HG03469 (cell line): Measurements from ENCODE around the gene DNAI4.
"Not testable (repeated sequence)": the region's sequence is repeated elsewhere in the genome, so short reads cannot be mapped to it uniquely, and the experiment has no call there.

ENCODE experiments used
- ATAC-seq: cut with Tn5 transposase; IDR thresholded peaks from one replicate; pipeline ENCODE4 v1.9.1; 2021; ENCODE audit warnings: mild to moderate bottlenecking, moderate library complexity, moderate number of reproducible peaks; ENCODE audit not compliant: unreplicated experiment

DNAI4 gene

DNA sequence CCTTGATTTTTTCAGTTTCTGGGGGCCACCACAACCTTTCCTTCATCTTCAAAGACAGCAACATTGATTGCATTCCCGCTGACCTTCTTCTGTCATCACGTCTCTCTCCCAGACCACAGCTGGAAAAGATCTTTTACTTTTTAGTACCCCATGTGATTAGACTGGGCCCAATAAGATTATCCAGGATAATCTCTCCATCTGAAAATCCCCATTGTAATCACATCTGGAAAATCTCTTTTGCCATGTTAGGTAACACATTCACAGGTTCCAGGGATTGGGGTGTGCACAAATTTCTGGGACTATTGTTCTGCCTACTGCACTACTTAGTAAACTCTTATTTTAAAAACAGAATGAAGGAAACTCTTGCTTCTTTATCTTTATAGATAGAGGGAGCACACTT is 76.5 kb downstream of the DNAI4 start:
- ATAC-seq = no peak

DNA sequence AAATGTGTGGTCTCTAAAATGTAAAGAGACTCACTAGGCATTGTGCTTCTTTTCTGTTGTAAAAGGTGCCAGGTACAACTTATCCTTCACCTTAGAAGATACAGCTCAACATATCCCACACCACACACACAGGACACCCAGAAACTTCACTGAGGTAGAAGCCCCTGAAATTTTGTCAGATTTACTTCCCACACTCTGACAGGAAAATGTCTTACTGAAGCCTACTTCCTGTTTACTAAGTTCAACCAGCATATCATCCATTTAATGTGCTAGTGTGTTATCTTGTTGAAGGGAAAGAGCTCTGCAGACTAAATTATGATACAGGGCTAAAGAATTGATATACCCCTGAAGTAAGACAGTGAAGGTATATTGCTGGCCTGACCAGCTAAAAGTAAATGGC is 83.7 kb downstream of the DNAI4 start:
- ATAC-seq = no peak

DNA sequence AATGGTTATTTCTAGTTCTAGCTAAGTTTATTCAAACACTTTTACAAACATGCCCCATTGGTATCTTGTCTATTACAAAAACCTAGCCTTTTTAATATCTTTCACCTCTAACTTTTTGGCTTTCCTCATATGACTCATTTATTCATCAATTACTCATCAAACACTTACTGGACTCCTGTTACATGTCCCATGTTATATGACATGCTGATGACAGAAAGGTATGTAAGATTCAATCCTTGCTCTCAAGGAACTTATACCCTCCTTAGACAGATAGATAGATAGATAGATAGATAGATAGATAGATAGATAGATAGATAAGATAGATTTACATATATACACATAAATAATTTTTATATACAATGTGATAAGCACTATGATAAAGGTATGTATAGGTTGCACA is 89.7 kb downstream of the DNAI4 start:
- no peak for ATAC-seq

DNA sequence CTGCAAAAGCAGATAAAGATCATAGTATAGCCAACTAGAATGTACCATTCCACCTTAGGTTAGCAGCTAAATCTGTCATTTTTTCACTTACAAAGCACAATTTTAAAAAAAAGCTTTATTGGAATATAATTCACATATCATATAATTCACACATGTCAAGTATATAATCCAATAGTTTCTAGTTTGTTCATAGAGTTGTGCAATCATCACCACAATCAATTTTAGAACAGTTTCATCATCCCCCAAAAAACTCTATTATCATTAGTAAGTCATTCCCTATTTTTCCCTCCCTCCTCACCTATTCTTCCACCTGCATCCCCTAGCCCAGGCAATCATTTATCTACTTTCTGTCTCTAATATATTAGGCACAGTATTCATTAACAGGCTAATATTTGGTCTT is 91.5 kb downstream of the DNAI4 start:
- no peak for ATAC-seq

DNA sequence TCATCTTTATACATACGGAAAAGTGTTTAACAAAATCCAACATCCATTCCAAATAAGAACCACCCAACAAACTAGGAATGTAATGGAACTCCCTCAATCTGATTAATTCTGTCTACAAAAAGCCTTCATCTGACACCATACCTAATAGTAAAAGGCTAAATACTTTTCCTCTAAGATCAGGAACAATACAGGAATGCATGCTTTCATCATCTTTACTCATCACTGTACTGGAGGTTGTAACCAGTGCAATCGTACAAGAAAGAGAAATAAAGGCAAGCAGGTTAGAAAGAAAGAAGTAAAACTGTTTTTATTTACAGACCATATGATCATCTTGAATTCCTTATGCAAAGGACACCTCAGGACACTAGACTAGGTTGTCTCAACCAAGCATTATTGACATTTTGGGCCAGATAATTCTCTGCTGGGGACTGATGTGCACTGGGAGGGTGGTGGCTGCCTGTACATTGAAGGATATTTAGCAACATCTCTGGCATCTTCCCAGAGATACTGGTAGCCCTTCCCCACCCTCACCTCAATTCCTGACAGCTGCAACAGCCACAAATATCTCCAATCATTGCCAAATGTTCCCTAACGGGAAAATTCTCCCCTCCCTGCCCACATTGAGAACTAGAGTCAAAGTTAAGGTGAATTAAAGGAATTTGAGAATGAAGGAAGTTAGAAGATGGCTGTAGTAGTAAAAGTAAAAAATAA is 93.0 kb downstream of the DNAI4 start:
- ATAC-seq = no peak

DNA sequence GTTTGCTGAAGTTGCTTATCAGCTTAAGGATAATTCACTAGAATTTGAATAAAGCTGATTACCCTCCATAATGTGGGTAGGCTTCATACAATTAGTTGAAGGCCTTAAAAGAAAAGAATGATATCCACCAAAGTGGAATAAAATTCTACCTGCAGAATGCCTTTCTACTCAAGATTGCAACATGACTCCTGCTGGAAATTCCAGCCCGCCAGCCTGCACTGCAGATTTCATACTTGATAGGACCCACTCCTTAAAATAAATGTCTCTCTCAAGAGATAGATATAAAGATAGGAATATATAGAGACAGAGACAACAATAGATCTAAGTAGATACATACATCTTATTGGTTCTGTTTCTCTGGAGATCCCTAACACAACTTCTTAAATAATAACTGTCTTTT is 99.9 kb downstream of the DNAI4 start:
- no peak for ATAC-seq

DNA sequence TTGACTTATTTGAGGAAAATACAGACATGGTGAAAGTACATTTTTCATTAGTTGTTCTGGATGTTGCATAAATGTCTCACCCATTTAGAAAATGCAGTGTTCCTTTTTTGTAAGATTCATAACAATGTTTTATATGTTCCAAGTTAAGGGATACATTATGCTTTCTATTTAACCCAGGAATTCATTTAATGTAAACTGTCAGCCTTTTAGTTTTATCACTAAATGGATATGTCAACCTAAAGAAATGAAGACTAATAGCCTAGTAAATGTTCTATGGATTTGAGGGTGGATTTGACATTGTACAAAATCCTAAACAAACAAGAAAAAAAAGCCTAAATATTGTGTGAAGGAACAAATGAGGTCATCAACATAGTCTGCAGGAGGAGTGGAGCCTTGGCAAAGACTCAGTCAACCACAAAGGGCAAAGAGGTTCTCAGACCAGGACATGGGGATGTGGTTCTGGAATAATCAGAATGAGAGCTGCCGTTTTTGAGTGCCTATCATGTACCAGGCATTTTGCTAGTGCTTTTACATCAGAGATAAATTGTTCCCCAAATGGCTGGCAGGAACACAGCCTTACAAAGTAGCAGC is 114.8 kb downstream of the DNAI4 start:
- ATAC-seq = no peak

DNA sequence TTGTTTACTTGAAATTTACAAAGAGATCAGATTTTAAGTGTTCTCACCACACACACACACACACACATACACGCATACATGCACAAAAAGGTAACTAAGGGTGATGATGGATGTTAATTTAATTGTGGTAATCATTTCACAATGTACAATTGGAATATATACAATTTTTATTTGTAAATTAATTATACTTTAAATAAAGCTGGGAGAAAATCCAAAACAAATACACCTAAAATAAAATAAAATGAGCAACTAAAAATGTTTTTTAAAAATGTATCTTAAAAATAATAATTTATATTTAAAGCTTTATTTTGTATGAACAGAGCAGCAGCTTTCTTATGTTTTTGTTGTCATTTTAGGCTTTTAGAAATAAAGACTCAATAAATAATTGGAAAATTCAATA is 115.4 kb downstream of the DNAI4 start:
- ATAC-seq = no peak

DNA sequence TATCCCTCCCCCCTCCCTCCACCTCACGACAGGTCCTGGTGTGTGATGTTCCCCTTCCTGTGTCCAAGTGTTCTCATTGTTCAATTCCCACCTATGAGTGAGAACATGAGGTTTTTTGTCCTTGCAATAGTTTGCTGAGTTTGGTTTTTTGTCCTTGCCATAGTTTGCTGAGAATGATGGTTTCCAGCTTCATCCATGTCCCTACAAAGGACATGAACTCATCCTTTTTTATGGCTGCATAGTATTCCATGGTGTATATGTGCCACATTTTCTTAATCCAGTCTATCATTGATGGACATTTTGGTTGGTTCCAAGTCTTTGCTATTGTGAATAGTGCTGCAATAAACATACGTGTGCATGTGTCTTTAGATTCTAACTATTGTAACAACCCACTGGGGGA is 128.8 kb downstream of the DNAI4 start:
- ATAC-seq = not testable (repeated sequence)

DNA sequence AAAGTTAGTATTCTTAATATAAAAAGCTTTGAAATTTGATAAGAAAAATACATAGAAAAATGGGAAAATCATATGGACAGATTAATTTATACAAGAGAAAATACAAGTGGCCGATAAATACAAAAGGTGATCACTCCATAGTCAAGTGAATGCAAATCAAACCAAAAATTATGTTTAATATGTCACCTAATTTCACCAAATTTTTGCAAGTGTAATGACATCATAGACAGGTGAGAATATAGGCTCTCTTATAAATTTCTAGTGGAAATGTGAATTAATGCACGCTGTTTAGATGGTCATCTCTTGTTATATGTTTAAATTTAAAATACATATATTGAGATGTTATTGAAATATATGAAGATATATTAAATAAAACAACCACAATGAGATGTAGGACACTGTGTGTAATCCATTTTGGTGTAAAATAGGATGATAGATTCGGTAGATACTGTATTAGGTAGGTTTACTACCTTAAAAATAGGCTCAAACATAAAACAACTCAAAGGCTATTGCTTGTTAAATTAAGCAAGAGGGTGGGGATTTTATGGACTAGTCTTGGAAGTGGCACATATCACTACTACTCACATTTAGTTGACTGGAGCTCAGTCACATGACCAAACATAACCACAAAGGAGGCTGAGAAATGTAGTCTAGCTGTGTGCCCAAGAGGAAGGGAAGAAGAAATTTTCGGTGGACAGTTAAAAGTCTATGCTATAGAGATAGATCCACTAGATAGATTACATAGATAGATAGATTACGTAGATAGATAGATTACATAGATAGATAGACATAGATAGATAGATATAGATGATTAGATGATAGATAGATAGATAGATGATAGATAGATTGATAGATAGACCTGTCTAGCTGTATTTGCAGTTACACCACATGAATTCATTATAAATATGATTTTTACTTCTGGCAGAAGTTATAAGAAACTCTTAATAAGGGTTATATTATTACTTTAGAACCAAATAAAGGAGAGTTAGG is 132.7 kb downstream of the DNAI4 start:
- ATAC-seq = no peak

DNA sequence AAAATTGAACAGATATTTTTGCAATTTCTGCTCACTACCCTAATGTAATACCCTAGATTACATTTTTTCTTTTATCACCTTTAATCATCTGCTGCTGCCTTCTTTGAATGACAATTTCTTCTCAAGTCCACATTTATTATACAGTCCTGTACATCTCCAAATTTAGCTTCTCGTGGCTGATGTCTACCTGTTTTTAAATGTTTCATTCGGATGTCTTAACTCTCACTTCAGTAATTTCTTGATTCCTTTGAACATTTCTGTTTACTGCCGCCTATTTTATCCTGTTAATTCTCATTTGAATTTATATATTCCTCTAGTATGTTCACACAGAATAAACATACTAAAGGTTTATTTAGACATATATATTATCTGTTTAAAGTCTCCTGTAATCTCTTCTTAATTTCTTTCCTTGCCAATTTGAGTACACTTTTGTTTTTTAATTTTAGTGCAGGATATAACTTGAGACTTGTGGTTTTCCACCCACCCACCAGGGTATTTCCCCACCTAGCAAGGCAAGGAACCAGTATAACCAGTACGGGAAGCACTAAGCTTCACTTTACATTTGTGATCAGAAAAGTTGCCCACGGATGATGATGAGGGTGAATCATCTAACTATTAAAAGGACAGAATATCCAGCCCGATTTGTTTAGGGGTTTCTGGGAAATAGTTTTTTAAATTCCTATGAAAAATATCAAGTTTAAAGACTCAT is 136.3 kb downstream of the DNAI4 start:
- ATAC-seq = peak; percentile 83

DNA sequence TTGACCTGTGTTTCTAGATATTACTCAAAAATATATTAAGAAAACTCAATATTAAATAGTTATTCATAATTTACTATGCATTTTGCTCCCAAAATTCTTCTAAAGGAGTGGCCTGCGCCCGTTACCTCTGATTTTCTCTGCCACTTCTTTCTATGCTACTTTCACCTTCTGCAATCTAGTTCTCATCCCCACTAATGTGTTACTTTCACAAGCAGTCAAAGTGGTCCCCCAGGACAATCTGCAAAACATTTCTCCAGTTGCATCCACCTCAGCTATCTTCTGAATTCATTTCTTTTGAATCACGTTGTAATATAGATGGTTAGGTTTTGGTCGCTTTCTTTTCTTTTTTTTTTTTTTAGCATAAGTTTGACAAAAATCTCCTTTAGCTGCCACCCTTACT is 137.0 kb downstream of the DNAI4 start:
- no peak for ATAC-seq

DNA sequence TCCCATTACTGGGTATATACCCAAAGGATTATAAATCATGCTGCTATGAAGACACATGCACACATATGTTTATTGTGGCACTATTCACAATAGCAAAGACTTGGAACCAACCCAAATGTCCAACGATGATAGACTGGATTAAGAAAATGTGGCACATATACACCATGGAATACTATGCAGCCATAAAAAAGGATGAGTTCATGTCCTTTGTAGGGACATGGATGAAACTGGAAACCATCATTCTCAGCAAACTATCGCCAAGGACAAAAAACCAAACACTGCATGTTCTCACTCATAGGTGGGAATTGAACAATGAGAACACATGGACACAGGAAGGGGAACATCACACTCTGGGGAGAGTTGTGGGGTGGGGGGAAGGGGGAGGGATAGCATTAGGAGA is 138.9 kb downstream of the DNAI4 start:
- not testable (repeated sequence) for ATAC-seq

DNA sequence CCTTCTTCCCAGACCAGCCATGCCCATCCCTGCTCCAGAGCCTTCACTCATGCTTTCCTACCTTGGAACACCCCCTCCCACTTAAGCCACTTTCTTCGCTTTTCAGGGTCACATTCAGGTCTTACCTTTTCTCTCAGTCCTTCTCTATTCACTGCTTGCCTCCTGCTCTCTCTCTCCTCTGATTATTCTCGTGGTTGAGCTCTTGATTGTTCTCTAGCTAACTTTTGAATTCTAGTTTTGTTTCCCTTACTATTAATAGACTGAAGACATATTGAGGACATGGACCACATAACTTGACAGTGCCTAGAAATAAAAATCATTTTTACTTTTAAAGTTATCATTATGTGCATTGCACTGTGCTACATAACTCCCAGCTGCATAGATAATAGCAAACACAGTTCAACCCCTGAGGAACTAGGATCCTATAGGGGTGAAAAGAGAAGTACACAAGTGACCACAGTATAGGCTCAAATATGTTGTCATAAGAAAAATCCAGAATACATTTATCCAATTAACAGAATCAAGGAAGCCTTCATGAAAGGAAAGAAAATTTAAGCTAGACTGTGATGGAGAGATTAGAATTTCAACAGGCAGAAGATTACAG is 145.1 kb downstream of the DNAI4 start:
- no peak for ATAC-seq

DNA sequence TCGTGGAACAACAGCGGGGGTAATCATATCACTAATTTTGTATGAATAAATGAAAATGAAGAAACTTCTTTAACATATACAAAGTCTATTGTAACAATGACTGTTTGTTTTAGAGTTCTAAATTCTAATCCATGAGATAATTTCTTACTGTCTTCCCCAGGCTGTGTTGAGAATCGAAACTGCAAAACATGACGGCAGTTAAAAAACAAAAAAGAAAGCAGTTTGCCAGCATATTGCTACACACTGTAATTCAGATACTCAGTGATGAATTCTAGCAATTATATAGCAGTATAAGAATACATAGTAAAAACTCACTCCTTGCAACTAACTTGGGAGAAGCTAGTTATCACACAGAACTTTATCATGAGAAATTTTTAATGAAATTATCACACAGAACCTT is 145.7 kb downstream of the DNAI4 start:
- no peak for ATAC-seq

DNA sequence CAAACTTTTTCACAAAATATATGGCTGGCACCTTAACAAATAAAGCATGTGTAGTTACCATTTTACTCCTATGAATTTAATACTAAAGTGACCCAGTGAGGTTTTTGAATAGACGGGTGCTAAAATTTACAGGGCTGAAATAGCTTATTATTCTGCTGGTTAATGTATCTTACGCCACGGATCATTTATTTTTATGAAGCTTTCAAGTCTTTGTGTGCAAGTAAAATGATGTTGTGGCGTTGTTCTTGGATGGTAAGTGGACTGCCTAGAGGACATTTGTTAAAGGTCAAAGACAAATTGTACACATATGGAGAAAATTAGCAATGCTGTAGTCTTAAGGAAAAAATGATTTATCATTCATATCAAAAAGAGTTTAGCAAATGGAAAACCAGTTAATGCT is 146.4 kb downstream of the DNAI4 start:
- no peak for ATAC-seq

DNA sequence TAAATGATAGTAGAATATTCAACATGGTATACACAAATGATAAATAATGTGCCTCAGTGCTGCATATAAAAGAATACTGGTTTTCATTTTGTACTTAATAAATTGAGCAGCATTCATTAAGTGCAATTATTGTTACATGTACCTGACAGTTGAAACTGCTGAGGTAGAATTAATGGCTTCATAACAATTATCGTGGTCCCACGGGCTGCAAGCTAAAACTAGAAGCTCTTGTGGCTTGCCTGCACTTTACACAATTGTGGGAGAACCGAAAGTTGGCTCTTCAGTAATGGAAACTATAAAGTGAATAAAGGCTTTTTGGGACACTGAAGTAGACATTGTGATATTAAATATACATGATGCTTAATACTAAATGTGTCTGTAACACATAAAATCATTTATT is 146.8 kb downstream of the DNAI4 start:
- no peak for ATAC-seq

DNA sequence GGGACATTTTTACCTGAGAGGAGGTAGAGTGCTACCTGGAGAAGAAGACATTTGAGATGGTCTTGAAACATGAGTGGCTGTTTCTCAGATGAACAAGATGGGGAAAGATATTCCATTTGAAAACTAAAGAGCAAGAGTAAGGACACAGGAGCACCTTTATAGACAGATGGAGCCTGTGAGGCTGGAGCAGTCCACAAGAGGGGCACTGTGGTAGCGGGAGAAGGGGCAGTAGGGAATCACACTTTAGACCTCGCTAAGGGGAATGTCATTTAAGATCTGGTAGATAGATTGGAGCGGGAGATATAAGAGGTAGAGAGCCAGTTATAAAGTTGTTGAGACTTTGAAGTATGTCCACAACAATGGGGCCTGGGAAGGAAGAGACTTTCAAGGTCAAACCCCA is 149.0 kb downstream of the DNAI4 start:
- no peak for ATAC-seq

DNA sequence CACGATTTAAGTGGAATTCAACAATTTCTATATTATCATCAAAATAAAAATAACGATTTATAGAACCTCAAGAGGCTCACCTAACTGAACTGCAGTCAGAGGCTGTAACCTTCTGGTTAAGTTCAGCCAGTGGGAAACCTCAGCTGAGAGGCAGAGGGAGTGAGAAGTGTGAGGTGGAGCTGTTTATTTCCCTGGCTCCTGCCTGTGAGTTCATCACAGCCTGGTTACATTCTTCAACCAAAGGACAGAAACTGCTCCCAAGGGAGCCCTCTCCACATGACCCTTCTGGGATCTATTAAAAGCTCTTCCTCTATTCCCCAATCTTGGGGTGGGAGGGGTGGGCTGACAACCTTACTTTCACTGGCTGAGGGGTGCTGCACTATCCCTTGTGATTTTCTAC is 150.2 kb downstream of the DNAI4 start:
- ATAC-seq = no peak

DNA sequence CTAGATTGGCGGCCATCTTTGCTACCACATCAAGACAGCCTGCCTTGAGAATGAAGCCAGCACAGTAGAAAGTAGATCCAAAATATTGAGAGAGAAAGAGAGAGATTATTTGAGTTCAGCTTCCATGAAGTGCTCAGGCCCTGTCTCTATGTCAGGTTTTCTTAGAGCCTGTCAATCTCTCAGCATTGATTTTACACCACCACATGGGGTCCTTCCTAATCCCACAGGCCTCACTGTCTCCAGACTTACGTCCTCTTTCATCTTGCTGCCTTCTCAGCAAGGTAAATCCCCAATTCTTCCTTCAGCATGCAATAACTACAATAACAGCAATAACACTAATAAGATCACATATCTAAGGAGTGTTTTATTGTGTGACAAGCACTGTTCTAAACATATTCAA is 151.4 kb downstream of the DNAI4 start:
- no peak for ATAC-seq

DNA sequence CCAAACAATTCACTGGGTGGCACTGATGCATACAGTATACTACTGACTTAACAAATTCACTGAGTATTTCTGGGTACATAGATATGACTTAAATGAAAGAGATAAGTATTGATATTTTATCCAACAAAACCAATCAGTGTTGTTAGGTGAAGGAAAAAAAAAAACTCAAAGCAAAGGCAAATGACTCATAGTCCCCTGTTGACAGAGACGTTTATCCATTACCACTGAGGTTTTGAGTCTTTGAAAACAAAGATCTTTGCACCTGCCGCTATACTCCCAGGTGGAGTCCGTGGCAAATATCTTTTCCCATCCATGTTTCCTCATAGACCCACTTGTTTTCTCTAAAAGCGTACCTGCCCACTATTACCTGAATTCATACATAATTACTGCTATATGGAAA is 154.0 kb downstream of the DNAI4 start:
- ATAC-seq = no peak
